Breast epithelium (tissue), 3 donors: ENCODE measurements around the gene SORBS2.

Experiments used
- POLR2A ChIP-seq: fragments of 450-650 bp; IDR thresholded peaks from one replicate; pipeline ENCODE4 v1.6.1; 2016; ENCODE audit warnings: antibody characterized with exemption, mild to moderate bottlenecking, moderate library complexity
- POLR2AphosphoS5 ChIP-seq, 3 donors: sonication (generic); formaldehyde crosslinking; IDR thresholded peaks; one replicate each; pipeline ENCODE4 v1.6.1; 2017; ENCODE audit warnings: antibody characterized with exemption in 3 of 3
- TF ChIP-seq, protein P1 (sequence below), 3 donors: fragments of 450-650 bp; IDR thresholded peaks; one replicate each; pipeline ENCODE4 v1.5.1; 2016 to 2017; ENCODE audit warnings: antibody characterized with exemption in 3 of 3, mild to moderate bottlenecking in 3 of 3, moderate library complexity in 3 of 3

DNA sequence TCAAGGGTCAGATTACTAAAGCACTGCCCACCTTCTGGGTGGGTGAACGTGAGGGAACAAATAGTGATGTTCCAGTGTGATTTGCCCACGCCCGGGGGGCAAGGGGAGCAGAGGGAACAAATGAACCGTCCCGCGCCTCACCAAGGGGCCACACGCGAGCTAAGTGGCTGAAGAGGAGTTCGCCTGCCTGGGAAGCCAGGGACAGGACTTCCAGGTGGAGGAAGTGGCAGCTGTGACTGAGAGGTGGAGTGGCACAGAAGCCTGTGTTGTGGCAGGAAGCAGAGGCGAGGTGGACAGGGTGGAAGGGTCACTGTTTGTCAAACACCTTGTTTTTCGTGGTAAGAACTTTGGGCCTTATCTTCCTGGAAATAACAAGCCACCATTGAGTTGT, 9.0 kb upstream of the SORBS2 start:
- no peak for TF ChIP-seq POLR2A
- TF ChIP-seq, protein P1, sequence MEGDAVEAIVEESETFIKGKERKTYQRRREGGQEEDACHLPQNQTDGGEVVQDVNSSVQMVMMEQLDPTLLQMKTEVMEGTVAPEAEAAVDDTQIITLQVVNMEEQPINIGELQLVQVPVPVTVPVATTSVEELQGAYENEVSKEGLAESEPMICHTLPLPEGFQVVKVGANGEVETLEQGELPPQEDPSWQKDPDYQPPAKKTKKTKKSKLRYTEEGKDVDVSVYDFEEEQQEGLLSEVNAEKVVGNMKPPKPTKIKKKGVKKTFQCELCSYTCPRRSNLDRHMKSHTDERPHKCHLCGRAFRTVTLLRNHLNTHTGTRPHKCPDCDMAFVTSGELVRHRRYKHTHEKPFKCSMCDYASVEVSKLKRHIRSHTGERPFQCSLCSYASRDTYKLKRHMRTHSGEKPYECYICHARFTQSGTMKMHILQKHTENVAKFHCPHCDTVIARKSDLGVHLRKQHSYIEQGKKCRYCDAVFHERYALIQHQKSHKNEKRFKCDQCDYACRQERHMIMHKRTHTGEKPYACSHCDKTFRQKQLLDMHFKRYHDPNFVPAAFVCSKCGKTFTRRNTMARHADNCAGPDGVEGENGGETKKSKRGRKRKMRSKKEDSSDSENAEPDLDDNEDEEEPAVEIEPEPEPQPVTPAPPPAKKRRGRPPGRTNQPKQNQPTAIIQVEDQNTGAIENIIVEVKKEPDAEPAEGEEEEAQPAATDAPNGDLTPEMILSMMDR (IDR thresholded peaks at IDR 0.05), result no peak
- no peak for TF ChIP-seq POLR2AphosphoS5 (IDR thresholded peaks at IDR 0.05)
